HG03175 (cell line): ENCODE data around the gene SYT2.
"Not testable (repeated sequence)": the region's sequence is repeated elsewhere in the genome, so short reads cannot be mapped to it uniquely, and the experiment has no call there.

Experiments used
- ATAC-seq: cut with Tn5 transposase; IDR thresholded peaks from one replicate; pipeline ENCODE4 v1.9.1; 2021; ENCODE audit warnings: mild to moderate bottlenecking, moderate library complexity; ENCODE audit not compliant: unreplicated experiment

The SYT2 gene

DNA sequence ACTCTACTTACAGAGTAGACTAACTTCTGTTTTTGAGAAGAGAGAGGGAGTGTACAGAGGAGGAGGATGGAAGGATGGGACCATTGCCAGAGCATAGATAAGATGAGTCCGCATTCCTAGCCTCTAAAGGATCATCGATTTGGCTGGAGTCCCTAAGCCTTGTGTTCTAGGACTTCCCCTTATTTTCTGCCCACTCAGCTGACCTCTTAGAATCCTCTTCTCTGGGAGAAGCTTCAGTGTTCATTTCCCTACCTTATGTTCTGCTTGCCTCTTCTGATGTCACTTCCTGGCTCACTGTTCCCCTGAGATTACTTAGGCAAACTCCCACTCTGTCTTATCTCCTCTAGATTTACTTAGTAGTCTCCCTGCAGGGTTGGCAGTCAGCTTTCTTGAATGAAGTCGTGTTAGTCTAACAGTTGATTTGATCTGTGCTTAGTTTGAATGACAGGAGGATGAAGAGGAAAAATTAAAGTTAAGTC is 156.7 kb downstream of the SYT2 start:
- ATAC-seq: no peak

DNA sequence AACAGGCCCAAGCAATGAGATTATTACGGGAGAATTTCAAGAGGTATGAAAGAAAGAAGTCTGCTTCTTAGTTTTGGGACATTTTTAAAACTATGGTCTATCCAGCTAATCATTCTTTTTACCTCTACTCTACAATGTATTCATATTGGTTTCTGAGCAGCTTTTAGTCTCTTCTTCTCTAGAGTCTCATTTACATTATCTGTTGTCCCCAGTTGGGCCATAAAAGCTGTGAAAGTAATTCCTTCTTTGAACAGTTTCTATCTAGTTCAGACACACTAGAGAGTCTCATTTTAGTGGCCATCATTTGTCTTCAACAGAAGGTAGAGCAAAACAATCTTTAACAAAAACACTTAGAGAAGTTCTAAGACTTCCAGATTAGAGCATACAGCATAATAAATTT is 157.2 kb downstream of the SYT2 start:
- ATAC-seq: not testable (repeated sequence)

DNA sequence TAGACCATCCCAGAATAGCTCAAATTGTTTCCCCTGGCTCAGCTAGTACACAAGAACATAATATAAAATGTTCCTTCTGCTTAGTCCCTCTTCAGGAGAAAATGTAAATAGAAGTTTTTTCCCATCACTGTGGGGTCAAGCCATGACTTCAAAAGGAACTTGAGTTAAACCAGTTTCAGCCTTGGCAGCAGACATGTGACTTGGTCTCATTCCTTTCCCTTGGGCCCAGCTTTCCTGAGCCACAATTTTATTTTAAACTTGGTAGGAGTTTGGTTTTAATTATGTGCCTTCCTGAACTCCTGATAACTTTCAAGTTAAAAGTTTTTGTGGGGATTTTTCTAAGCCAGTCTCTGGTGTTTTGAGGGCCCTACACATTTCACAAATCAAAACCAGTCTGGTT is 157.6 kb downstream of the SYT2 start:
- ATAC-seq: not testable (repeated sequence)

DNA sequence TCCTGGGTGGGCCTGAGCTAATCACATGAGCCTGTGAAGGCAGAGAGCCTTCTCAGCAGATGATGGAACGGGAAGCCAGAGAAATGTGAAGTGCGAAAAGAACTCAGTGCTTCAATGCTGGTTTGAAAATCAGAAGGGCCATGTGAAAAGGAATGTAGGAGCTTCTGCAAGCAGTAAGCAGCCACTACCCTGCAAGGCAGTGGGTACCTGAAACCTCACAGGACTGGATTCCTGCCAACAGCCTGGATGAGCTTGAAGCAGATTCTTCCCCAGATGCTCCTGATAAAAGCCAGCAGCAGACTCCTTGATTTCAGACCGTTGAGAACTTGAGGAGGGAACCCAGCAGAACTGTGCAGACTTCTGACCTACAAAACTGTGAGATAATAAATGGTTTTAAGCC is 158.6 kb downstream of the SYT2 start:
- ATAC-seq: no peak

- ATAC-seq: not testable (repeated sequence)
These were observed 160.2 kb downstream of the SYT2 start for GRCh38 chr1:202550088-202550487.

DNA sequence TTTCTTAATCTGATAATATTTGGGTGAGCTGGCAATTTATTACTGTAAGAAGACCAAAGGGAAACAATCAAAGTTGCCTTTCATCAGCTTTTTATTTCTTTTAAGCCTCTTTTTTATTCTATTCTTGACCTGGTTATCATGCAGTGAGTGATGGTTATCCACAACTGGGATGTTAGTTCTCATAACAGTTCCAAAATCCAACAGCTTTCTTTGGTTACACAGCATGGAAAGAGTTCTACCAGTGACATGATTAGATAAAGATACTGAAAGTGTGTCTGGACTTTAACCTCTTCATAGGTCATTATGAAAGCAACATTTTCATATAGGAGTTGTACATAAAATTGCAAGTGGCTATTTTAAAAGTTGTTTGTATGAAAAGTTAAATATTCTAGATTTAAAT is 163.0 kb downstream of the SYT2 start:
- ATAC-seq: peak; percentile 64

GRCh38 chr1:202546796-202547195 is 163.5 kb downstream of the SYT2 start:
- peak; percentile 87 for ATAC-seq

DNA sequence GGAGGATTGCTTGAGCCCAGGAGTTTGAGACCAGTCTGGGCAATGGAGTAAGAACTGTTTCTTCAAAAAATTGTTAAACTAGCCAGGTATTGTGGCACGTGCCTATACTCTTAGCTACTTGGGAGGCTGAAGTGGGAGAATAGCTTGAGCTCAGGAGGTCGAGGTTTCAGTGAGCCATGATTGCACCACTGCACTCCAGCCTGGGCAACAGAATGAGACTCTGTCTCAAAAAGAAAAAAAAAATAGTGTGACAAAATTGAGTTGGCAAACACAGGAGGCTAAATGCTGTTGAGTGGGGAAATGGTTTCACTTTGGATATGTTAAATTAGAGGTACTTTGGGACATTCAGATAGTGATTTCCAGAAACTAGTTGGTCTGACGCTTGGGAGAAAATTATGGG is 163.9 kb downstream of the SYT2 start:
- ATAC-seq: peak; percentile 24

- ATAC-seq: not testable (repeated sequence)
These were observed 164.5 kb downstream of the SYT2 start for GRCh38 chr1:202545647-202546303.

GRCh38 chr1:202544766-202545449 is 165.3 kb downstream of the SYT2 start:
- ATAC-seq: not testable (repeated sequence)

GRCh38 chr1:202543537-202543936 is 166.7 kb downstream of the SYT2 start:
- ATAC-seq: not testable (repeated sequence)

DNA sequence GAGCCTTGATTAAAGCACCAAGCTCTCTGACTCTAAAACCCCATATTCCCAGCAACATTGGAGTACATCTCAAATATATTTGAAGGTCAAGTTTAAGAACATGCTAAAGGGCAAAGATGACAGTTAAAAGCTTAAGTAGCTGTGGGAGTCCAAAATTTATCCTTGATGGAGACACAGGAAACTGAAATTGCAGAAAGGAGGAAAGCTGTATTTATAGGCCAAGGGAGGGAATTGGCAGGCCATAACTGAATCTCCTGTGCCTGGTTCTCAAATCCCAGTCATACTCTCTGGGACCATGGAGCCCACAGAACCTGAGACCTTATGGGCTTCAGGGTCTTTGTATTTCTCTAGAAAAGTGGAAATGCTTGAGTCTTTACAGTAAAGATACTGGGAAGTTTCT is 167.8 kb downstream of the SYT2 start:
- not testable (repeated sequence) for ATAC-seq

- not testable (repeated sequence) for ATAC-seq
These were observed 169.4 kb downstream of the SYT2 start for GRCh38 chr1:202540858-202541257.
